B cell (primary cell): ENCODE results near the gene RASL10B.

ENCODE experiments used
- EZH2 ChIP-seq: IDR thresholded peaks from 2 replicates; pipeline ENCODE4 v1.6.1; 2012; ENCODE audit warnings: borderline replicate concordance, low read depth, mild to moderate bottlenecking, moderate library complexity, low read length; ENCODE audit not compliant: insufficient read depth, poor library complexity, severe bottlenecking
- TF ChIP-seq, protein P1 (sequence below): fragments of 200-600 bp; IDR thresholded peaks from one replicate; pipeline ENCODE4 v1.8.0; 2022; ENCODE audit warnings: antibody characterized with exemption, mild to moderate bottlenecking

DNA sequence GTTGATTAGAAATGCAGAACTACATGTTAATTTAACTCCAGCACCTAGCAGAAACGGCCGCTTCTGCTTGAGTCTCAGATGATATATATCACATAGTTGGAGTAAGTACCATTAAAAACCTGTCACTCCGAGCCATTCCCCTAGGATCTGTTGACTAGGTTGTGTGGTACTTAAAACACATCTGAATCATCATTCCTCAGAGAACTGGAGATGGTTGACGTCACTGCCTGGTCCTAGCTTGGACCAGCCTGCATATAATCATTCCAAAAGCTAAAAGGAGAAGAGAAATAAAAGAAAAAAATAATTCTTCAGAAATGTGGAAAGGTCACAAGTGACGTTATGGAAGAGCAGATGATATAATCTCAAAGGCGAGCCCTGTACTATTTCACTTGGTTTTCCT lies 31.3 kb upstream of the RASL10B start:
- TF ChIP-seq EZH2, result no peak
- TF ChIP-seq, protein P1, sequence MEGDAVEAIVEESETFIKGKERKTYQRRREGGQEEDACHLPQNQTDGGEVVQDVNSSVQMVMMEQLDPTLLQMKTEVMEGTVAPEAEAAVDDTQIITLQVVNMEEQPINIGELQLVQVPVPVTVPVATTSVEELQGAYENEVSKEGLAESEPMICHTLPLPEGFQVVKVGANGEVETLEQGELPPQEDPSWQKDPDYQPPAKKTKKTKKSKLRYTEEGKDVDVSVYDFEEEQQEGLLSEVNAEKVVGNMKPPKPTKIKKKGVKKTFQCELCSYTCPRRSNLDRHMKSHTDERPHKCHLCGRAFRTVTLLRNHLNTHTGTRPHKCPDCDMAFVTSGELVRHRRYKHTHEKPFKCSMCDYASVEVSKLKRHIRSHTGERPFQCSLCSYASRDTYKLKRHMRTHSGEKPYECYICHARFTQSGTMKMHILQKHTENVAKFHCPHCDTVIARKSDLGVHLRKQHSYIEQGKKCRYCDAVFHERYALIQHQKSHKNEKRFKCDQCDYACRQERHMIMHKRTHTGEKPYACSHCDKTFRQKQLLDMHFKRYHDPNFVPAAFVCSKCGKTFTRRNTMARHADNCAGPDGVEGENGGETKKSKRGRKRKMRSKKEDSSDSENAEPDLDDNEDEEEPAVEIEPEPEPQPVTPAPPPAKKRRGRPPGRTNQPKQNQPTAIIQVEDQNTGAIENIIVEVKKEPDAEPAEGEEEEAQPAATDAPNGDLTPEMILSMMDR, result no peak
